Superior temporal gyrus (tissue), 1 donor: ENCODE measurements around the gene TASP1.
"Not testable (repeated sequence)": the region's sequence is repeated elsewhere in the genome, so short reads cannot be mapped to it uniquely, and the experiment has no call there.

Source experiments
- DNase-seq: peaks from one replicate; pipeline ENCODE4 v3.0.0-alpha.2; 2016; ENCODE audit errors: extremely low spot score

The TASP1 gene

DNA sequence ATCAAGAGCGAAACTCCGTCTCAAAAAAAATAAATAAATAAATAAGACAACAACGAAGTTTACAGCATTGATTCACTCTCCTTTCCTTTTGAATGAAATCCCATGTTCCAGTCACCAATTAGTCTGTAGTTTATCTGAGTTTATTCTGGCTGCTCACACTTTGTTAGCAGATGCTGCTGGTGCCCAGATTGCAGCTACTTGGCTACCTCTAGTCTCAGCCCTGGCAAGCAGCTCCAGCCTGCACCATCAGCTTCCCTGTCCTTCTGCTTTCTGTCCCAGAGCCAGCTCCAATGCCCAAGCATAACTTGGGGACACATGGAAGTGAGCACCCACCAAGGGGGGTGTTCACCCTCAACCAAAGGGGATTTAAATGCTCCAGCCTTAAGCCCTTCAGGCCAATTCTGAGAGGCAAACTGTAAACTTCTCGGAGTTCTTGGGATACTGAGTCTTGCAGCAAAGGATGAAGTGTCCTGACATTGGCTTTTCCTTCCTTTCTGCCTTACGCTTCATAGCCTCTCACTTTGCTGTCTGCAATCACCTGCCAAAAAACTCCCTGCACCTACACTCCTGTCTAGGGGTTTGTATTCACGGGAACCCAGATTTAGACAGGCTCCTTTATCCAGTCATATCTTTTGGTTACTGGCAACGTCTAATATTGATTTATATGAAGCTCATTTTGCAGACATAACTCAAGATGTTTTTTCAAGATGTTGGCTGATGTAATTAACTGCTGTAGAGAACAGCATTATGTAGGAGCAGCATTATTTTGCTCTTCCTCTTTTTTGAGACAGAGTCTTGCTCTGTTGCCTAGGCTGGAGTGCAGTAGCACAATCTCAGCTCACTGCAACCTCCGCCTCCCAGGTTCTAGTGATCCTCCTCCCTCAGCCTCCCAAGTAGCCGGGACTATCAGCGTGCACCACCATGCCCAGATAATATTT is 9.8 kb upstream of the TASP1 start:
- DNase-seq: no peak

DNA sequence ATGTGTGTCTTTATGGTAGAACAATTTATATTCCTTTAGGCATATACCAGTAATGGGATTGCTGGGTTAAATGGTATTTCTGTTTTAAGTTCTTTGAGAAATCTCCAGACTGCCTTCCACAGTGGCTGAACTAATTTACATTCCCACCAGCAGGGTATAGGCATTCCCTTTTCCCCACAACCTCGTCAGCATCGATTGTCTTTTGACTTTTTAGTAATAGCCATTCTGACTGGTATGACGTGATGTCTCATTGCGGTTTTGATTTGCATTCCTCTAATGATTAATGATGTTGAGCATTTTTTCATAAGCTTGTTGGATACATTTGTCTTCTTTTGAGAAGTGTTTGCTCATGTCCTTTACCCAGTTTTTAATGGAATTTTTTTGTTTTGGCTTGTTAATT is 5.3 kb upstream of the TASP1 start:
- DNase-seq: no peak

DNA sequence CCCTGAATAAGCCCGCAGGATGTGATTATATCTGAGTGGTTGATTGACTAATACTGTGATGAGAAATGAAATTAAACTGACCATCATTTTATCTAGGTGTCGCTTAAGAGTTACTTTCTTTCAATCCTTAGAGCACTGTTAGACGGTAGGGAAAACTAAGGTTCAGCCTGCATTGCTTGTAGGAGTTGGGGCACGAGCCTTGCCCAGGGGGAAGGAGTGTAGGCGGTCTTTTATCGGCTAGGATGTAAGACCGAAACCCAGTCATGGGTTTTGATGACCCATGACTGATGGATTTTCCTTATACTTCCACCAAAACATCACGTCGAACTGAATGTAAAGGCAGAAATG is 392 bp upstream of the TASP1 start:
- no peak for DNase-seq

DNA sequence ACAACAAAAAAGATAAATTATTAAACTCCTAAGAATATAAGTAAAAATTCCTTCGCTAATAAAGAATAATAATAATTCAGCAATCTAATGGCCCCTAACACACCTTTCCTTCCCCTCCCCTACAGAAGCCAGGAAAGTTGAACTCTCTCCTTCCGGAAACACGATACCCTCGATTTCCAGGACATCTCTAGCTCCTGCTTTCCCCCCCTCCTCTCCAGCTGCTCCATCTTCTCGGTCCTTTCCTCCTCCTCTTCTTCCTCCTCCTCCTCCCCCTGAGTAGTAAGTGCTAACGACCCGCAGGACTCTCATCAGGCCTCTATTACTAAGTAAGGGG is 603 bp downstream of the TASP1 start:
- DNase-seq: no peak

DNA sequence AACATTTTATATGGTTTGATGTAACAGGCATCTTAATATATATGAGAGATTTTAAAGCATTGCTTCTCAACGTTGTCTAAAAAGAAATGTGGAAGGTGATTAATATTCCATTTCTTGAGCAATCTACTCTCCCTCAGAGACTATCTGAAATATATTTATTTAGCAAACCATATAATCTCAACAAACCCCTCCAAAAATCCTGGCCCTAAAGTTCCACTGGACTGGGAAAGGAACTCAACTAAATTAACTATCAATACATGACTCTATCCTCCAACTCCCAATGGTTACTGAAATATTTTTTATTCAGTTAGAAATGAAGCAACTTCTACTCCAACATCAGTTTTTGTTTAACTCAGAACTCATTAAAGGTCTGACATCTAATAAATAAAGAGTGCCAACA is 6.3 kb downstream of the TASP1 start:
- no peak for DNase-seq

DNA sequence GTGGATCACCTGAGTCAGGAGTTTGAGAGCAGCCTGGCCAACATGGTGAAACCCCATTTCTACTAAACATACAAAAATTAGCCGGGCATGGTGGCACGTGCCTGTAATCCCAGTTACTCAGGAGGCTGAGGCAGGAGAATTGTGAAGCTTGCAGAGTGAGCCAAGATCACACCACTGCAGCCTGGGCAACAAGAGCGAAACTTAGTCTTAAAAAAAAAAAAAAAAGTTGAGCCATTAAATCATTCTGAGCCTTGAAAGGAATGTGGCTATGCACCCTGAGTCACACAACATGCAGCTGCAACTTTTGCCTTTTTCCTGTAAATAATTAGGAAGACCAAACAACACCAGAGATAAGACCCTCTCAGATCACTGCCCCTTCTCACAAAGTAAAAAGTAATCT is 11.2 kb downstream of the TASP1 start:
- not testable (repeated sequence) for DNase-seq

DNA sequence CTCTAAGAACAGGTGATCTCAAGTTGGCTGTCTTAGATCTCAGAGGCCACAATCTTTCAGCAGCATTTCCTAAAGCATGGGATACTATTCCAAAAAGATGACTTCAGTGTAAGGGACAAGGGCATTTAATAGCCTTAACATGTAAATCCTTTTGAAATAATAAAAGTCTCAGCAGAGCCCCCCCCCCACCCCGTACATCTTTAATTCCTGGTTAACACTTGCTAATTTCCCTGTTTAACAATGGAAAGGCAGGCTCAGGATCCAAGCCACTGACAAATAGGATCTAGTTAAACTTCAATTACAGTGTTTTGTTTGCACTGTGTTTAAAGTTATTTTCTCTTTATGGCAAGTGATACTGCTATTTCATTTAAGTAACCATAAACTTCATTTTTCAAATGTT is 12.0 kb downstream of the TASP1 start:
- no peak for DNase-seq

DNA sequence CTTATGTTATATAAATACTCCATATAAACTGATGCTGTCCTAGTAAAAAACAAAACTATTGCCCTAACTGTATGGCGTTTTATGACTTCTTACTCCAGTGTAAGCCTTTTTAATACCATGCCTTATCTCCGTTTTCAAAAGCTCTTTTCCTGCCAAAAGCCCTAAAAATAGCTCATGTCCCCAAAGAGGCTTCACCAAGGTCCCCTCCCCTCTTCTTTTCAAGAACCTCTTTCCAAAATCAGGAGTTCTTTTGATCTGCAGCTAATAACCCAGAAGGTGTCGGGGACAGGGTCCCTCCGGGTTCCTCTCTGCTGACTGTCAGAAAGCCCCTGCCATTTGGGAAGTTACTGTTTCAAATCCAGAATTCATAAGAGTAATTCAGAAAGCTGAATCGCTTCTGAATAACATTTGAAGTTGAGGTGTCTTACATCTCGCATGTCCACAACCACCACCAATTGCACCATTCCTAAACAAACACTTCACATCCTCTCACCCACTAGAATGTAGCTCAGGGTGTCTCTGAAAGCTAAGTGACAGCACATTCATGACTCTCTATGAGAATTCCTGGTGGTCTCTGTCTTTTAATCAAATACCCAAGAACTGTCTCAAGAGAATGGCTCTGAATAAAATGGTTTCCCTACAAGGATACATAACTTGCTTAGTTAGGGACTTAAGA is 13.3 kb downstream of the TASP1 start:
- no peak for DNase-seq

DNA sequence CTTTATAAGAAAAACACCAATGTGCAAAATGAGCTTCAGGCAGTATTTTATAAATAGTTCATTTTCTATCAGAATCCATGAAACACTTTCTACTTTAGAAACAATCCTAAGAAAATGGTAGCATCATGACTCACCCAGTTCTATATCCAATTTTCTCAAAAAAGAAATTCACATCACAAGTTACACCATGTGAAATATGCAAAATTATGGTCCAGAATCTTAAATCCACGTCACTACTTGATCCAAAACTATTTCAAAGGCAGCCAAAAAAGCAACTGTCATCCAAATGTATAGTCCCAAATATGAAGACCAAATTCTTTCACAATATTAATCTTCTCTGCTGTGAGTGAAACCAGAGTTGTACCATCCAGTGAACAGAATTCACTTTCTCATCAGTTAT is 19.3 kb downstream of the TASP1 start:
- peak; percentile 67 for DNase-seq

DNA sequence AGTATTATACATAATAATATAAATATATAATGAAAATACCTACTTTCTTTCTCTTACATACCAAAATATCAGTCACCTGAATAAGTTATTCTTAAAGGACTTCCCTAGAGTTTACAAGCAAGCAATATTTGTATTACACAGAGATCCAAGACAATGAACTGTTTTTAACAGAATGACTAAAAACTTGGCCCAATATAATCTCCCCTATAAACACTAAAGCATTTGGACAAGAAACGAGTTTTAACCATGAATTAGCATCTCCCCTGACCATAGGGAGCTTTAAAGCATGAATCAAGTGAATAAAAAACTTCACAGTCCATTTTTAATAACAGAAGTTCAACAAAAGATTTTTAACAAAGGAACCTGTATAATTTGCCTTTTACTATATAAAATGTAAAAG is 20.3 kb downstream of the TASP1 start:
- not testable (repeated sequence) for DNase-seq

DNA sequence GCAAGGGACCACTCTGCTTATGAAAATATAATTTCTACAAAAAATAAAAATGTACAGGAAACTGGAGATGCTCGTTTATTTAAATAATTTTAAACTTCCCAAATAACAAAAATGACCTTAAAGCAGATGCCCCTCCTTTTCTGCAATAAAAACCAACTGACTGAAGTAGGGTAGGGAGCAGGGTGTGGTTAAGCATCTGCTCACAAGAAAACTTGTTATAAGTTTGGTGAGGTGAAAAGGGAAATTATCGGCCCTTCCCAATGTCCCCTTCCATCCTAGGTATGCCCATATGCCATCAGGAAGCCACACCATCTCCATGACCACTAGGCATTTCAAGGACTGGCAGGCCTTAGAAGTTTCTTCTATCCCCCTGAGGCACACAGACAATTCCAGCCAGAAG is 21.1 kb downstream of the TASP1 start:
- DNase-seq: not testable (repeated sequence)

DNA sequence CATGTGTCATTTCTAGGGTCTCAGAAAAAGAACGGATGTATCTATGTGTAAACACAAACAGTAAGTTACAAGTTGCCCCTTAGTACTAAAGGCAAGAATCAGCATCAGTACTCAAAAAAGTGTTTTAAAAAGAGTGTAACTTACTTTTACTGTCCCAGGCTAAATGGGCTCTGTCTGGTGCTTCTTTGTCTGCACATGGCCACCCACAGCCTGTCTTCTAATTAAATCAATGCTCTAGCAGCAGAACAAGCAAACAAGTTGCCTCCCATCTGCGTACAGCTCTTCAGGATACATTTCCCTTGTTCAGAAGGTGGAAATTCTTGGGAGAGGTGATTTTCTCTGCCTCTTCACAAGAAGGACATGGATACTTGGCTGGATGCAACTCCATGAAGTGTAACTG is 22.0 kb downstream of the TASP1 start:
- not testable (repeated sequence) for DNase-seq

DNA sequence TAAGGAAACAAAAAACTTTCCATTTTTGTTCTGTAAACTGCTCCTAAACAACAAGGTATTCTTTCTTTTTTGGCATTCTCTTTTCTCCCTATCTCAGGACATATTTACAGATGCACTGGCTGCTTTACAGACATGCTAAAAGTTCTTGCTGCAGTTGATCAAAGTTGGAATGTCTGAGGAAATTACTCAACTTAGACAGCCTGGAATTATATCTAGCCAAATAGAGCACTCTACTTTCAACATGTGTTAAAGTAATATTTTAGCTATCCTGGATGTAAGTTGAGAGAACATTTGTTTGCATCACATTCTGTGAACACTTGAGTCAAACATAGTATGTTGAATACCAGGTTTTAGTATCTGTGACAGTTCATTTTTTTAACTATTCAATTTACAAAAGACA is 24.8 kb downstream of the TASP1 start:
- no peak for DNase-seq

DNA sequence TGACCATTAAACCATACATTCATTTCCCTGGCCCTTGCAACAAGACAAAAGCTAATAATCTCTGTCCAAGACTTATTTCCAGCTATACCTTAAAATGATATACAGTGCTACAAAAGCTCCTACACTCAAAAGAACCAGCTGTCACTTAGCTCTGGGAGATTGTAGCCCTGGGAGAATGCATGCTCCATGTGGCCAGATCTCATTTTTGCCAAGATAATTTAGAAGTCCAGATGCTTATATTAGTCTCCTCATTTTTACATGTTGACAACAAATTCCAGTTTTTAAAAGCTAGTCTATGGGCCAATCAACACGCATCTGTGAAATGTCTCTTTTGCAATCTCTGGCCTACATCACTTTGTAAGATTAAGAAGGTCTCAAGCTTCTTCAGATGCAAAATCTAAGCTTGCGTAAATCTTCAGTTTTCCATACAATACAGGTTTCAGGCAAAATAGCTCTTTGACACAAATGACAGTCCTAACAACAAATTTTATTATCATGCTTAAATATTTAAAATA is 27.1 kb downstream of the TASP1 start:
- DNase-seq: no peak

DNA sequence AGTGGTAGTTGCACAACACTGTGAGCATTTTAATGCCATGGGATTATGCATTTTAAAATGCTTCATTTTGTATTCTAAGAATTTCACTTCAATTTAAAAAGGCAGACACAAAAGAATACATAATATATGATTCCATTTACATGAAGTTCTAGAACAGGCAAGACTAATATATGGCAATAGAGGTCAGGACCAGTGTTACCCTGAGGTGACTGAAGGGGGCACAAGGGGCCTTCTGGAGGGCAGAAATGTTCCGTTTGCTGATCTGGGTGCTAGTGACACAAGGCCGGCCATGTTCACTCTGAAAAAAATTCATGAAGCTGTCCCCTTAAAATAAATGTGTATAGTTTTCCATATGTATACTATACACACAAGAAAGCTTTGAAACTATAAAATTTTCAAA is 28.5 kb downstream of the TASP1 start:
- DNase-seq: no peak

DNA sequence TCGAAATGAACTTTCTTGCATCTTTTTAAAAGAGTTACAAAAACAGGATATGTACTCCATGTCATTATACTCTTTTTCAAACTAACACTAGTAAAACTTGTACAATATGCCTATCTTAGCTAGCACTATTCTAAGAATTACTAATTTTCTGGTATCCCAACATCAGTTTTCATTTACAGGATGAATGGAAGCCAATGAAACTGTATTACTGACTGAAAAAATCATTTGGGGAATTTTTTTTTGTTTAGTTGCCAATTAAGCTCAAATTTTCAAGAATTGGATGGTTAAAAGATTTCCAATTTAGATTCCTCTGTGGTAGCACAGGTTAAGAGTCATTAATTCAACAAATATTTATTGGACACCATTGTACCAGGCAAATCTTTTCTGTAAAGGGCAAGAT is 30.7 kb downstream of the TASP1 start:
- no peak for DNase-seq

DNA sequence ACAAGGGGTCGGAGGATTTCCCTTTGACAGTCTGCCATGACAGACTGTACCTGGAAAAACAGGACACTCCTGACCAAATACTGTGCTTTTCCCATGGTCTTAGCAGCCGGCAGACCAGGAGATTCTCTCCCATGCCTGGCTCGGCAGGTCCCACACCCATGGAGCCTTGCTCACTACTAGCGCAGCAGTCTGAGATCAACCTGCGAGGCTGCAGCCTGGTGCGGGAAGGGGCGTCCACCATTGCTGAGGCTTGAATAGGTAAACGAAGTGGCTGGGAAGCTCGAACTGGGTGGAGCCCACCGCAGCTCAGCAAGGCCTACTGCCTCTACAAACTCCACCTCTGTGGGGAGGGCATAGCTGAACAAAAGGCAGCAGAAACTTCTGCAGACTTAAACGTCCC is 45.3 kb downstream of the TASP1 start:
- DNase-seq: not testable (repeated sequence)

DNA sequence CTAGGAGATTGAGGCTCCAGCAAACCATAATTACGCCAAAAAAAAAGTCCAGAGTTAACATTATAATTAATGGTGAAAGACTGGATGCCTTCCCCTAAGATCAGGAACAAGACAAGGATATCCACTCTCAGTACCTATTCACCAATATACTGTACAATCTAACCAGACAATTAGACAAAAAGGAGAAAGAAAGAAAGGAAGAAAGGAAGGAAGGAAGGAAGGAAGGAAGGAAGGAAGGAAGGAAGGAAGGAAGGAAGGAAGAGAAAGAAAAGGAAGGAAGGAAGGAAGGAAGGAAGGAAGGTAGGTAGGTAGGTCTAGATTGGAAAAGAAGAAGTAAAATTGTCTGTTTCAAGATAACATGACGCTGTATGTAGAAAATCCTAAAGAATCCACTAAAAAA is 50.7 kb downstream of the TASP1 start:
- DNase-seq: no peak

DNA sequence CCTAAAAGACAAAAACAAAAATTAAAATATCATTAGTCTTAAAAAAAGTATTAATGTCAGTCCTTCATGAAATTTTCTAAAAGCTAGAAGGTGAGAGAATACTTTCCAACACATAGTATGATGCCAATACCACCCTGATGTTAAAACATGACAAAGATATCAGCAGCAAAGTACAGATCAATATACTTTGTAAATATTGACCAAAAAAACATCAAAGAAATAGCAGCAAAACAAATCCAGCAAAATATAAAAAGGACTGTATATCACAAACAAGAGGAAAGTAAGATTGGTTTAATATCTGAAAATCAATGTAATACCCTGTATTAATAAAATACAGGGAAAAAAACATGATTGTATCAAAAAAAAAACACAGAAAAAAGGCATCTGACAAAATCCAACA is 51.4 kb downstream of the TASP1 start:
- no peak for DNase-seq

DNA sequence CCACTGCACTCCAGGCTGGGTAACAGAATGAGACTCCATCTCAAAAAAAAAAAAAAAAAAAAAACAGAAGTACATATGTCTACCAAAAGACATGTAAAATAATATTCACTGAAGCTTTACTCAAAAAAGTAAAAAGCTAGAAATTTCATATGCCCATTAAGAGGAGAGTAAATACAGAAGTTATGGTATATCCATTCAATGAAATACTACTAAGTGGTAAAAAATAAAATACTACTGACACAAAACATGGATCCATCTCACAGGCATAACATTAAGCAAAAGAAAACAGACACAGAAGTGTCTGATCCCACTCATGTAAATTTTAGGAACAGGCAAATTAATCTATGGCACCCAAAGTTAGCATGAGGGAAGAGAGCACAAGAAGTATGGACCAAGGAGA is 52.6 kb downstream of the TASP1 start:
- no peak for DNase-seq

DNA sequence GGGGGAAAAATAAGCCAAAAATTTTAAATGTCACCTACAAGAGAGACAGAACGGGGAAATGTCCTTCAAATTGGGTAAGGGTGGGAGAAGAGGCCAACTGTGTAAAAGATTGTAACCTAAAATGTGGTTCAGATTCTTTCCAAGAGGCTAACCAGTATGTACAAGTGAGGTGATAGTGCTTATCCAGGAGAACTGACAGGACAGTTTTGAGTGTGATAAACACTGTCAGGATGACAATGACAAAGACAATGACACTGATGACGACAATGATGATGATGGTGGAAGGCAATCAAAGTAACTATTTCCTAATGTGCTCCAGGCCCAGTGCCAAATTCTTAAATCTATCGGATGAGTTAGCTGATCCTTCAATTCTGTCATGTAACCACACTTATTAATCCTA is 57.3 kb downstream of the TASP1 start:
- DNase-seq: no peak

DNA sequence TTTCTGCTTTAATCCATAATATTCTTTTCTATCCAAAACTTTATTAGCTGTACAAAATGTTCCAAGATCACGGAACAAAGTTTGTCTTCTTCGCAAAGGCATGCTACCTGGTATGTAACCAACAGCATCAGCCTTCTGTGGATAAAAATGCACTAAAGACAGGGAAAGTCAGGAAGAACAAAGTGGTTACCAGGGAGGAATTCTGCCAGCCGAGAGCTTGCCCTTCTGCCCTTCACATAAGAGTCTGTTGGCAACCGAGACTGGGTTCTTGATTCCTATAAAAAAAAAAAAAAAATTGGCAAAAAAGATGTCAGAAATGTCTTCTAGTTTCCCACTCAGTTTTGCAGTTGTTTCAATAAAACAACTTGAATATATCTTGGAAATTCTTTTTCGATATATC is 58.0 kb downstream of the TASP1 start:
- no peak for DNase-seq

DNA sequence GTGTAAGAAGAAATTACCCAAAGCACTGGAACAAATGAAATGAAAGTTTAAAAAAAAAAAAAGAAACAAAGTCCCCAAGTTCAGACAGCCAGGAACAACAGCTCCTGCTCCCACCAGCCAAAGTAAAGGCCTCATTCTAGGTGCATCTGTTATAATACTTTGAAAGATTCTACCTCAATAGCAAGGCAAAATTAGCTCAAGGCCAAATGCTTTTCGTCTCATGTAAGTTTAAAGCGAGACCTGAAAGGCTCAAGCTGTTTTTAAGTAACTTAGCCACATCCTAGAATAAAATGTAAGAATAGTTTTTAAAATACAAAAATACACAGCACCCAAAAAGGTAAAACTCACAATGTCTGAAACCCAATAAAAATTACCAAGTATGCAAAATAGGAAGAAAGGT is 64.7 kb downstream of the TASP1 start:
- no peak for DNase-seq
